HG02884 (cell line): Measurements from ENCODE around the gene IL17RD.

Experiments
- ATAC-seq: cut with Tn5 transposase; IDR thresholded peaks from one replicate; pipeline ENCODE4 v1.9.1; 2021; ENCODE audit warnings: mild to moderate bottlenecking, moderate library complexity; ENCODE audit not compliant: unreplicated experiment

The IL17RD gene

GRCh38 chr3:57158813-57159738 is 6.1 kb downstream of the IL17RD start:
- no peak for ATAC-seq

- no peak for ATAC-seq
Observed at GRCh38 chr3:57158325-57158724, 6.8 kb downstream of the IL17RD start.

GRCh38 chr3:57157545-57157944 is 7.6 kb downstream of the IL17RD start:
- no peak for ATAC-seq

DNA sequence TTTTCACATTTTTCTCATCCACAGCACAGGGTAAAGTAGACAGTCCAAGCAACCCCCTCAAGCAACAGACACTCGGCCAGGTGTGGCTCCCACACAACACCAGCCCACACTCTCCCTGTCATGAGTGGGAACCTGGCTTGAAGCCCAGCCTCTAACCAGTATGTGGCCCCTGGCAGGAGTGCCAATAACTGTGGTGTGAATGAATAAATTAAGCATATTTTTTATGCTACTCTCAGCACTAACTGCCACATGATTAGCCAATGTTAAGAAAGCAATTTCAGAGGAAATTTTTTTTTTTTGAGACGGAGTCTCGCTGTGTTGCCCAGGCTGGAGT is 9.9 kb downstream of the IL17RD start:
- no peak for ATAC-seq

DNA sequence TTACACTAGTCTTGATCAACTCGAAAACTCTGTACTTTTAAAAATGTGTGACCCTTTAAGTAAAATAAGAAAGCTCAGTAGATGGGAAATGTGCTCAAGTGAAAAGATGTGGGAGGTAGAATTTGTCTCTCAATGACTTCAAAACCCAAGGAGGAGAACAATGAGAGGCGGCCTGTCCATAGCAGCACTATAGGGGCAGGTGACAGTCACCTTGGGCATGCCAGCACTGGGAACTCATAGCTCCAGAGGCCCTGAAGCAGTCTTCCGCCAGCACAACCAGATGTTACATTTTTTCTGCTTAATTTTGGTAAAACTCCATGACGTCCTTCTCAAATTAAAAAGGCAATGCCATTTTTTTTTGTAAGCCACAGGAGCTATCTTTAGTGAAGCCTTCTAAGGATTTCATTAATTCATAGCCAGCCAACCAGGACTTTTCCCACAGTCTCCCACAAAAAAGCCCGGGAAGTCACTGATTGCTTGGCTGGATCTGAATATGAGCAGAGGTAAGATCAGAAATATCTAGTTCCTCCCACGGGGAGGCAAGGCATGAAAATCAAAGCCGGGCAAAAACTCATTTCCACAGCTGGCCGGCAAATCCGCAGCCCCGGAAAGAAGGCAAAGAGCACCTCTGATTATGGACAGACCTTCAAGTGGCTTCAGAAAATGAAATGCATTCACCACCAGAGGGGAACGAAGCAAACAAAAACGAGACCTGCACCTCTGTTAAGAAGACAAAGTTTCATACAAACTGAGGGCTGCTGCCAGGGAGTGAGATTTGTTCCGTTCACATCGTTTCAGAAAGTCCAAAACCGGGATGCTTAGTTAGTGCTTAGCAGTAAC is 10.5 kb downstream of the IL17RD start:
- ATAC-seq = no peak

DNA sequence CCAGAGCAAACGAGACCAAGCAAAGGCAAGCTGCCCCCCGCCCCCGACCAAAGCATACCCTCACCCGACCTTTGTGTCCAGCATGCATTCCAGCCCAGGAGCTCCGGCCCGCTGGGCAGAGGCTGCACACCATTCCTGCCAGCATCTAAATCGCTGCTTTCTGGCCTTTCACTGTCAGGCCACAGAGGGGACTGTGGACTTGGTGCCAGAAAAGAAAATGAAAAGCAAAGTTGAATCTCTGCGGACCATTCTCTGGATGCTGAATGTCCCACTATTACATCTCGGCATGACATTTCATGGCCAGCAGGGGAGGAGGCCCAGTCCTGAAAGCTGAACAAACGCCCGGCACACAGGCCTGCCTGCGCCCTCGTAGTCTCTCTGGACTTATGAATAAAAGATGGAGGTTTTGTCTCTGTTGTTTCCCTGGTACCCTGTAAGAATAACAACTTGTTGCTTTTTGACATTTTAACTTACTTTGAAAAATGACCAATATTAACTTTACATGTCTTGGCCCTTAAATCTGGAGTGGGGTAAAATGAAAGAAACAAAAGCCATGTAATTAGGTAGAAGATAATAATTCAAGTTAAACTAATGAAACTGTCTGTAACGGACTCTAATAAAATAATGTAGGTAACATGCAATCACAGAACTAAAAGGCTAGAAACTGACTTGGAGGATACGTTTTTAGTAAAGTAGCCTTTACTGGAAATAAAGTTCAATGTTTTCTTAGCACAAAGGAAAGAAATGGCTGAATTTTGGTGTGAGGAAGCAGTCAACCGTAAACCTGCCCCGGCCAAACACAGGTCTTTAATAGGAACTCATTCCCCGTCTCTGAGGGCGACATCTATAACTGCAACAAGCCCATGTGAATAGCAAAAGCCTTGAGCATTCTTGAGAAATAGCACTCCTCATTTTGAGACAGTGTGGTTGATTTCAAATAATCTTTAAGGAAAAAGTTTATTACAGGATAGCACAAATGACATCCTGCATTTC is 12.7 kb downstream of the IL17RD start:
- ATAC-seq = no peak

GRCh38 chr3:57151749-57152148 is 13.4 kb downstream of the IL17RD start:
- ATAC-seq = no peak

DNA sequence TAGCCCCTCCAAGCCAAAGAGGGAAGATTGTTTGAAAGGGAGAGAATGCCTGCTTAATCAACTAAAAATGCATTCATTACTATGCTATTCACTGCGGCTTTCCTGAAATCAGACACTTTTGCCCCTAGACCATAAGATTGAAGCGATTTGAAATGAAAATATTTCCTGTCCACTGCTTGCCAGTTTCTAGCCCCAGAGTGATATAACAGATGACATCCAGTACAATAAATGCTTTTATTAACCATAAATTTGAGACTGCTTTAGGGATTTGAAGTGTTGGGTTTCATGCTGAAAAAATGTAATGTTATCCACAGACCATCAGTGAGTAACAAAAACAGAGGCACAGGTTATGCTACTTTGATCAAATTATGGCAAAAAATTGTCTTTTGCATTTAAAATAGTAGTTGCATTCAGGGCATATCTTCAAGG is 14.1 kb downstream of the IL17RD start:
- no peak for ATAC-seq

- no peak for ATAC-seq
Observed at GRCh38 chr3:57150113-57150581, 15.0 kb downstream of the IL17RD start.

- no peak for ATAC-seq
Observed at GRCh38 chr3:57147071-57147470, 18.1 kb downstream of the IL17RD start.

DNA sequence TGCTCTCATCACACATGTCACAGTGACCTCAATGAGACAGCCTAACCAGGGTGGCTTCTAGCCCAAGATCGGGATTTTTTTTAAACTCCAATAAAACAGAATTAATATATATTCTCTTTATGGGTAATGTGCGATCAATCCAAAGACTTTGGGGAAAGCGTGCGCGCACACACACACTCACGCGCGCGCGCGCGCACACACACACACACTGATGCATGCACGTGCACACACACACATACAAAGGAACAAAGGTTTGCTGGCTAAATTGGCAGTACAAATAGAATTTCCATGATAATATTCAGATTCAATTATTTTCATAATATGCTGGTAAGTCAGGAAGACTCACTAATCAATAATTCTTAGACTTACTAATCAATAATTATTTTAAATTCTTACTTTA is 19.3 kb downstream of the IL17RD start:
- ATAC-seq = no peak

GRCh38 chr3:57144952-57145351 is 20.2 kb downstream of the IL17RD start:
- no peak for ATAC-seq

GRCh38 chr3:57143886-57144459 is 21.2 kb downstream of the IL17RD start:
- no peak for ATAC-seq

- ATAC-seq = no peak
Observed at GRCh38 chr3:57142411-57142723, 22.8 kb downstream of the IL17RD start.

DNA sequence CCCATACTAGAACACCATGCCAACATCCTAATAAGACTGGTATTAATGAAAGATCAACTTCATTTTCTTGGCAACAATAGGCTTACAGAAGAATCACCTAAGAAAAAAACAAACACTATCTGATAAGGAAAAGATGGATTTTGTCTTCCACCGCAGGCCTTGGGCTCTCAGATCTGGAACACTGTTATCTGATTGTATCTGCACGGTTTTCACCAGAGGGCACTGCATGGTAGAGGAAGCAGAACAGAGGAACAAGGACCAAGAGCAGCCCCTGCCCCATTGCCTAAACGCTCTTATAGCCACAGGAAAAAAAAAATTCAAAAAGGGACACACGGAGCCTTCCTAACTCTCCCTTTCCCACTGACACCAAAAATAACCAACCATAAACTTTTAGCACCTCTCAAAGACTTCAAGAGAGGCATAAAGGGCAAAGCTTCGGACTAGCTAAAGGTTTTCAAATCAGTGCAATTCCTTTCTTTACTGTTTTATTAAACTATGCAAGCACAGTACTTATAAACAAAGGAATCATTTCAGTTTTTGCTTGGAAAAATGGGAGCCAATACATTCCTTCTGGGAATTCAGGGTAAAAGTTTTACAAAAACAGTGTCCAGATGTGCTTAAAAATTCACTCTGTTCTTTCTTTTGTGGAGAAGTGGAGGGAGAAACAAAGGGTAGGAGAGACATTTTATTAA is 23.3 kb downstream of the IL17RD start:
- no peak for ATAC-seq

- no peak for ATAC-seq
Observed at GRCh38 chr3:57140894-57141293, 24.3 kb downstream of the IL17RD start.

GRCh38 chr3:57135964-57136719 is 29.0 kb downstream of the IL17RD start:
- no peak for ATAC-seq

- ATAC-seq = no peak
Observed at GRCh38 chr3:57133157-57133556, 32.0 kb downstream of the IL17RD start.

DNA sequence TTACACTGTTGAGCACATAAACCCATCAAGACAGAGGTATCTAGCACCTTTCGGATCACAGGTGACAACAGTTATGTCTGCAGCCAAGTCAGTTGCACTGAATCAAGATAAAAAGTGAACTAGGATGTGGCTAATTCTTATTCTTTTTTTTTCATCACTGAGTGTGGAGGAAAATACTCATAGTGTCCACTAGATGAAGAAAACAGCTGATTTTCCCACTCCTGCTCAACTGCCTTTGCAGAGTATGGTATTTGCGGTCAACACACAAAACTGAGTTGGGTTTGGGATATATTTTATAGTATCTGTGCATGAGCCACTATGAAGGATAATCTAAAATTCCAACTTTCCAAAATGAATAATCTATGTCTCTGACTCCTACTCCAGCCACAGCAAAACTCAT is 32.5 kb downstream of the IL17RD start:
- ATAC-seq = no peak
